Myocyte (in vitro differentiated cells): ENCODE data around the gene CCDC136. TPM values are rescaled to one million over a fixed set of nuclear protein-coding genes. Genes with fewer than 3 reads are reported as not detected.

Source experiments
- DNase-seq: peaks from one replicate; pipeline ENCODE4 v3.0.0-alpha.2; 2012; ENCODE audit warnings: low read depth
- total RNA-seq: library from RNA; depleted of rRNA; stranded (reverse); fragments of >200 nt; gene quantifications from 2 replicates; pipeline ENCODE4 v1.2.3, GENCODE V29; 2014

The CCDC136 gene
- total RNA-seq, 1 donor from 2014 or later = 4.6 TPM

DNA sequence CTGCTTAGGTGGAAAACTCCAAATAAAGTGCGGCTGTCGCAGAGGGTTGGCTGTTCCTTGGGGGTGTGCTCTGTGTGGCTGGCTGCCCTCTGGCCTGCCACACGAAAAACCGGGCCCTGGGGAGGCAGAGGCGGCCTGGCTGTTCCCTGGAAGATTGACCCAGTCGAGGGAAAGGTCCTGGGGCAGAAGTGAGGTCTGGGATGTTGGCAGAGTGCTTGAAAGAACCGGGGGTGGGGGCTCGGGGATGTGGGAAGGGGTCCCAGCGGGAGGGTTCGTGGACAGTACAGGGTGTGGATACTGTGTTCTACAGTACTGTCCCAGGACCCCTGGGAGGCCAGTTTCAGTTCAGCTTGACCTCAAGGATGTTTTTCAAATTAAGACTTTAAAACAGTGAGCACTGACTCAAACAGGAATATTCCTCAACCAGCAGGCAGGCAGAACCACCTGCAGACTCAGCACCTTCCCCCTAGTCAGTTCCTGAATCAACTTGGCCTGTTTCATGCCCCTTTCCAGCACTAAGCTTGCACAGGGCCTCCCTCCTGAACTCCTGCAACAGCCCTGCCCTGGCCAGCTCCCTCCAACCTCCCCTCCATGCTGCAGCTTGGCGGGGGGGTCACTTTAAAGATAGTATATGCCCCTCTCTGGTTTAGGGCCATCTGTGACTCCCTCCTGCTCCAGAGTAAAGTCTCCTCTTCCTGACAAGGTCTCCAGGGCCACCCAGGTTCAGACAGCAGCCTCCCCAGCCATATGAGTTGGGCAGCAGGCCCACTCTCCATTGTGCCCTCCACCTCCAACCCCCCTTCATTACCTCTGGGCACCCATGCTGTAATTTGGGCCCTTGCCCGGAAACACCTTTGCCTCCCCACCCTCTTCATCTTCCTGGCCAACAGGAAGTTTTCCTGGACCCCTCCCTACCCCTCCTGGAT is 67.7 kb downstream of the CCDC136 start:
- DNase-seq = no peak

DNA sequence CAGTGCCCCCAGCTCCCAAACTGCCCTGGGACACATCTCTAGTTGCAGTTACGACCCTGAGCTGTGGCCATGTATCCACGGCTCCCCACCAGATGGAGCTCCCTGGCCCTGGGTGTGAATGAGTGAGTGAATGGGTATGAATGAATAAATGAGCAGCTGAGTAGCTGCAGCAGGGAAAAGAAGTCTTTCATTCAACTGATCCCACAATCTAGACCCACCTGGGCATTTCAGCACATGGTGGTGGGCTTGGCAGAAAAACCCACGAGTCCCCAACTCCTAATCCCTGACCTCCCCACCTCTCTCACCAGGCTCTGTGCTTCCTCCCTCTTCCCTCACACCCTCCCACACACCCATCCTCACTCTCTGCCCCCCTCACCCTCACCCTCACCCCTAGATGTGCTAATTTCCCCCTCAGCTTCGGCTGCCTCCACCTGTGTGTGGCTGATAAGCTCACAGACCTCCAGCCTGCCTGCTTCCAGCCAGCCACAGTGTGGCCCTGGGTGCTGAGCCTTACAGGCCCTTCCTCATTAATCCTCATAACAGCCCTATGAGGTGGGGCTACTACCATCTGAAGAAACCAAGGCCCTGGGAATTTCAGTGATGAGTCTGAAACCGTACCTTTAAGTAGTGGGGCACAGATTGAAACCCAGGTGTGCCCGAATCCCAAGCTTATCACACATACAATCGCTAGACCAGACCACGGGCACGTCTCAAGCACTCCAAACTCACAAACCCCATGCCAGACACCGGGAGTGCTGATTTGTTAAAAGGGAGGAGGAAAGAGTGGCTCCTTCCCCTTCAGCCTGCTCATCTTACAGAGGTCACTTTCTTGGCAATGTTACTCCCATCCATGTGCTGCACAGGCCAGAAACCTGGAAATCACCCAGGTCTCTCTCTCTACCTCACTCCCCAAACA is 68.6 kb downstream of the CCDC136 start:
- peak; percentile 75 for DNase-seq

- DNase-seq = no peak
Observed at GRCh38 chr7:128861957-128862570, 70.3 kb downstream of the CCDC136 start.

- DNase-seq = peak; percentile 99
Observed at GRCh38 chr7:128862571-128863432, 71.0 kb downstream of the CCDC136 start, which contains the start of gene ATP6V1F. ATP6V1F (plus strand) TSS chr7:128862856; CDS start chr7:128862905, 49 bp downstream.

DNA sequence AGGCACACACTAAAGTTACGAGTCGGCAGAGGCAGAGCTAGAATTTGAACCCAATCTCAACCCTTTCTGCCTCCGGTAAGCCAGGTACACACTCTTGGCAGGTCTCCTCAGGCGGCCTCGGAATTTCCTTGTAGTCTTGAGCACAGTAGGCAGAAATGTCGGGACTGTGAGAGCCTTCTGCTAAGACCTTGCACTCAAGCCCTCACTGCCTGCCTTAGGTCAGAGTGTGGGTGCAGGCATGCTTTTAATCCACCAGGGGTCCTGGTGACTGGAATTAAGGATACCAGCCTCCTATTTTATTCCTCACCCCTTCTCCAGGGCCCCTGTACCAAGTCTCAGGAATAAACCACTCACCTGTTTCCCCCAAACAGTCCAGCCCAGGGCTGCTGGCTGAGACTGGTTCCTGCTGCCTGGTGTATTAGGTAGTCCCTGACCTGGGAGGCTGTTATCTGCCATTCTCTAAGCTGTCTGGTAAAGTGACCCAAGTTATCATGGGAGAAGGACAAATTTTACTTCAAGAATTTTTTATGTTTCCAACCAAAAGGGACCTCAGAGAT is 71.7 kb downstream of the CCDC136 start:
- DNase-seq = peak; percentile 87

- no peak for DNase-seq
Observed at GRCh38 chr7:128865303-128865702, 73.5 kb downstream of the CCDC136 start.

DNA sequence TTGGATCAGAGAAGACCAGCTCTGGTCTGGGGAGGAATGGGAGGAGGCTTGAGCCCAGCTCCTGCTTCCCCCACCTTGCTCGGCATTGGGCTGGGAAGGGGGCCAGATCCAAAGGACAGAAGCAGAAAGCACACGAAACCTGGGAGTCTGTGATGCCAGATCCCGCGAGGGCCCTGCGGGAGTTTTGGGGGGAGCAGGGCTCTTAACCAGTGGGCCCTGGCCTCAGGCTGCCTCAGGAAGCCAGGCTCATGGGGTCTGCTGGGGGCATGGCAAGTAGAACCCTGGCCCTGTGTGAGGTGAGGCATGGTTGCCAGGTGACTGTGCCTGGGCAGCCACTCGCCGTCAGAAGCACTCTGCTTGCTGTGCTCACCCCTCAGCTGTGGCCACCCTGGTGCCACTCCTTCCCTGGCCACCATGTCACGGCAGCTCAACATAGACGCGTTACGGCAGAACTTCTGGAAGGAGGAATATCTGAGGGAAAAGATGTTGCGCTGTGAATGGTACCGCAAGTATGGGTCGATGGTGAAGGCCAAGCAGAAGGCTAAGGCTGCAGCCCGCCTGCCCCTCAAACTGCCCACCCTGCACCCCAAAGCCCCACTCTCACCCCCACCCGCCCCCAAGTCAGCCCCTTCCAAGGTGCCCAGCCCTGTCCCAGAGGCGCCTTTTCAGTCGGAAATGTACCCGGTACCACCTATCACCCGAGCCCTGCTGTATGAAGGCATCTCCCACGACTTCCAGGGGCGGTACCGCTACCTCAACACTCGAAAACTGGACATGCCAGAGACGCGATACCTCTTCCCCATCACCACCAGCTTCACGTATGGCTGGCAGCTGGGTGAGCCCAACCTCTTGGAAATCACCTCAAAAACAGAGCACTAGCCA is 74.5 kb downstream of the CCDC136 start:
- no peak for DNase-seq

GRCh38 chr7:128867241-128867640 is 75.5 kb downstream of the CCDC136 start:
- no peak for DNase-seq

DNA sequence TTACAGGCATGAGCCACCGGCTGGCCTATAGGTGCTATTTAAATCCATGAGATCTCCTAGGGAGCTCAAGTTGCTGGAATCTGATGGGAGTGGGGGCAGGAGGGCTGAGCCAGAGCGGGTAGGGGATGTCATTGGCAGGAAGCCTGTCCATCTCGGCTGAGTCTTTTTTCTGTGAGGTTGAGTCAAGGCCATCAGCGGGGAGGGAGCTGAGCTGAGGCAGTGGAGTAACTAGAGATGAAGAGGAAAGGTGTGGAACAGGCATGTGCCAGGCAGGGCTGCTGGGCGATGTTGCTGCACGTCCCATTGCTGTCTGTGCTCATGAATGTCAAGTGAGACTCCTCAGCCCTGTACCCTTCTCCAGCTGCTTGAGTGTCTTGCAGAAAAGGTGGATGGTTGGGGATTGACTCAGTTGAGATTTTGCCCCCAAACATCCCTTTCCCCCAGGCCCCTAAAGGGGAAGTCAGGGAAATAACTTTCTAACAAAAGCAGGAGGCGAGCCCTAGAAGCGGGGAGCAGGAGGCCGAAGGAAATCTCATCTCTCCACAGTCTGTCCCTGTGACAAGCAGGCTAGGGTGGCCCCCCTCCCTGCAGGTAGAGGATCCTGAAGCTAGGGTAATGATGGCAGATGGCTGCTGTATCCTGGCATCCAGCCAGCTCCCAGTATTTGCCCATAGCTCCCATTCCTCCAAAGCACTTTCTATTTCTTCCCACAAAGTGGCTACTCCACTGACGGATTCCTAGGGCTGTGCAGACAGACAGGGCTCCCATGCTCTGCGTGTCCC is 76.3 kb downstream of the CCDC136 start:
- DNase-seq = no peak

- no peak for DNase-seq
Observed at GRCh38 chr7:128868624-128869137, 76.9 kb downstream of the CCDC136 start.

GRCh38 chr7:128869138-128869943 is 77.6 kb downstream of the CCDC136 start:
- no peak for DNase-seq

DNA sequence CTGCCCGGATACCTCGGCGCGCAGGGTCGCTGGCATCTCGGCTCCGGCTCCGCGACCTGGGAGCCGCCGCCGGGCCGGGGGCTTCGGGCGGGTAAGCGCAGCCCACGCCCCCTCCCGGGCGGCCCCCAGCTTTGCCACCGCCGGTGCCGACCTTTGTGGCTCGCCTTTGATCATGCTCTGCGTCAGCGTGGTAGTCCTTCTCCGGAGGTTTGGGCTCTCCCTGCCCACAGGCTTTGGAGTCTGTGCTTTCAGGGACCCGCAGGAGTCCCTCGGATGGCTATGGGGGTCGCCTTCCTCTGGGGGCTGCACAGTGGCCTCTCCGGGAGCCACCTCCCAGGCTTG is 78.1 kb downstream of the CCDC136 start:
- DNase-seq = no peak

DNA sequence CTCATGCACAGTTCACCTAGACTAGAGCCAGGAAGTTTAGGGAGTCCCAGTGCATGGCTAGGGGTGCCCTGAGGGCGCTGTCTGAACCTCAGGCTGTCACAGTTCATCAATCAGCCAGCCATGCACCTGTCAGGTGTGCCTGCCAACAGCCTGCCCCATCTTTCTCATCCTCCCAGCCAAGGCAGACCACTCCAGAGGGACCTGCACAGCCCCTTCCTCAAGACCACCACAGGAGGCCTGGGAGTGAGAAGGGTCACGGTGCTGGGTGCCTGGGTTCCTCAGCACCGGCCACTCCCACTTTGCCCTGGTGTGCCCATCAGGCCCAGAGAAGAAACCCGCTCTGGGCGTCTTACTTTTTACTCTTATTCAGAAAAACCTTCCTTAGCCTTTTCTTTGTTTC is 79.3 kb downstream of the CCDC136 start:
- no peak for DNase-seq
